ENCODE data around the gene FRMPD1. TPM values are rescaled to one million over a fixed set of nuclear protein-coding genes. Genes with fewer than 3 reads are reported as not detected.

FRMPD1 gene
- total RNA-seq, 1 experiment from 2014 or later, result 0.26 TPM

GRCh38 chr9:37653385-37653784 is 2.6 kb downstream of the FRMPD1 start:
- H3K4me3 Mint-ChIP-seq, result no peak overlapping the region
- no peaks in the 10 kb centered on the region for H3K9me3 Mint-ChIP-seq
- DNase-seq (ENCODE audit: low spot score) (no peak), ATAC-seq (no peak)
- no peak overlapping the region for H3K27ac Mint-ChIP-seq
- TF ChIP-seq FOXP1 (CRISPR knock-in tag; IDR thresholded peaks at IDR 0.05; ENCODE audit: borderline replicate concordance) (no peak), MXD4 (CRISPR knock-in tag; IDR thresholded peaks at IDR 0.05; ENCODE audit: borderline replicate concordance) (no peak), NR2C2 (CRISPR knock-in tag; IDR thresholded peaks at IDR 0.05) (no peak), SMAD3 (CRISPR knock-in tag; IDR thresholded peaks at IDR 0.05; ENCODE audit: borderline replicate concordance) (no peak), PRRX2 (CRISPR knock-in tag; IDR thresholded peaks at IDR 0.05) (no peak), ZSCAN18 (CRISPR knock-in tag; IDR thresholded peaks at IDR 0.05) (no peak), NR3C1 (CRISPR knock-in tag; conservative IDR thresholded peaks at IDR 0.05; ENCODE audit: low read depth) (no peak), NFATC4 (CRISPR knock-in tag; IDR thresholded peaks at IDR 0.05) (no peak)
- TF ChIP-seq, protein P1, sequence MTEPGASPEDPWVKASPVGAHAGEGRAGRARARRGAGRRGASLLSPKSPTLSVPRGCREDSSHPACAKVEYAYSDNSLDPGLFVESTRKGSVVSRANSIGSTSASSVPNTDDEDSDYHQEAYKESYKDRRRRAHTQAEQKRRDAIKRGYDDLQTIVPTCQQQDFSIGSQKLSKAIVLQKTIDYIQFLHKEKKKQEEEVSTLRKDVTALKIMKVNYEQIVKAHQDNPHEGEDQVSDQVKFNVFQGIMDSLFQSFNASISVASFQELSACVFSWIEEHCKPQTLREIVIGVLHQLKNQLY (CRISPR knock-in tag; IDR thresholded peaks at IDR 0.05), result no peak
- POLR2A ChIA-PET, result no interaction called here
- H3K4me1 Mint-ChIP-seq, result peaks cover 10% of the 10 kb centered on the region
- no peaks in the 10 kb centered on the region for H3K36me3 Mint-ChIP-seq
- peaks cover 66% of the 10 kb centered on the region for H3K27me3 Mint-ChIP-seq (ENCODE audit: low read depth)
- CTCF ChIA-PET, result no interaction called here

- H3K27me3 Mint-ChIP-seq (ENCODE audit: low read depth), result peaks cover 44% of the 10 kb centered on the region
- no peak overlapping the region for H3K4me3 Mint-ChIP-seq
- H3K27ac Mint-ChIP-seq, result no peak overlapping the region
- DNase-seq (ENCODE audit: low spot score) (no peak), ATAC-seq (no peak)
- peaks cover under 1% of the 10 kb centered on the region; the same call in 1 of the 2 replicates for H3K4me1 Mint-ChIP-seq
- no peaks in the 10 kb centered on the region for H3K36me3 Mint-ChIP-seq
- CTCF ChIA-PET, result interaction anchor here (2.0 kb wide), 1 partner anchor 11 kb away, joined by 12 read pairs; no protein-coding TSS in a partner anchor
- no peaks in the 10 kb centered on the region for H3K9me3 Mint-ChIP-seq
- POLR2A ChIA-PET, result no interaction called here
- TF ChIP-seq ZNF532 (CRISPR knock-in tag; IDR thresholded peaks at IDR 0.05; ENCODE audit: borderline replicate concordance) (no peak), PRRX2 (CRISPR knock-in tag; IDR thresholded peaks at IDR 0.05) (no peak), ZNF512 (CRISPR knock-in tag; IDR thresholded peaks at IDR 0.05; ENCODE audit: borderline replicate concordance) (no peak), ZNF232 (CRISPR knock-in tag; IDR thresholded peaks at IDR 0.05) (no peak), ZNF671 (CRISPR knock-in tag; IDR thresholded peaks at IDR 0.05) (no peak), ETV6 (CRISPR knock-in tag; IDR thresholded peaks at IDR 0.05) (no peak)
- TF ChIP-seq, protein P2, sequence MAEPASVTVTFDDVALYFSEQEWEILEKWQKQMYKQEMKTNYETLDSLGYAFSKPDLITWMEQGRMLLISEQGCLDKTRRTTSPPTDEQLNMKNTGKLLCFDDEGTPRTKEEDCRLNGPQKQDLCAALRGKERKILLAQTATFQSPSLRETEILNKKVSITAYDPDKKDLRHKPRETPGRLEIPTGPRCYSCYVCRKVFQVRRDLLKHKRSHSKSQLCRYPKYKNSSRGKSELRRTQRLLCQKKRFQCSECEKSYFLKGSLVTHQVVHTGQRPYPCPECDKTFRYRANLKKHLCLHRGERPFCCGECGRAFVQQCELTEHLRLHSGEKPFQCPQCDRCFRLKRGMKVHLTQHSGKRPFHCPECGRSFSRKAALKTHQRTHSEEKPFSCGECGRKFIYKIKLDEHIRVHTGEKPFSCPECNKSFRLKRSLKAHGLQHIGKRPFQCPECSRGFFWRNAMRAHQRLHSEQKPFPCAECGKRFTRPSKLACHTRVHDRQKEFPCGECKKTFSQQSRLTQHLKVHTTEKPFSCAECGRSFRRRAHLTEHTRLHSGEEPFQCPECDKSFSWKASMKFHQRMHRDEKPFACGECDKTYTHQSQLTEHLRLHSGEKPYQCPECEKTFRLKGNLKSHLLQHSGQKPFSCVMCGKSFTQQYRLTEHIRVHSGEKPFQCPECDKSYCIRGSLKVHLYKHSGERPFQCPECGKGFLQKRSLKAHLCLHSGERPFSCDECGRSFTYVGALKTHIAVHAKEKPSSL (CRISPR knock-in tag; conservative IDR thresholded peaks at IDR 0.05), result no peak
- TF ChIP-seq, protein P3, sequence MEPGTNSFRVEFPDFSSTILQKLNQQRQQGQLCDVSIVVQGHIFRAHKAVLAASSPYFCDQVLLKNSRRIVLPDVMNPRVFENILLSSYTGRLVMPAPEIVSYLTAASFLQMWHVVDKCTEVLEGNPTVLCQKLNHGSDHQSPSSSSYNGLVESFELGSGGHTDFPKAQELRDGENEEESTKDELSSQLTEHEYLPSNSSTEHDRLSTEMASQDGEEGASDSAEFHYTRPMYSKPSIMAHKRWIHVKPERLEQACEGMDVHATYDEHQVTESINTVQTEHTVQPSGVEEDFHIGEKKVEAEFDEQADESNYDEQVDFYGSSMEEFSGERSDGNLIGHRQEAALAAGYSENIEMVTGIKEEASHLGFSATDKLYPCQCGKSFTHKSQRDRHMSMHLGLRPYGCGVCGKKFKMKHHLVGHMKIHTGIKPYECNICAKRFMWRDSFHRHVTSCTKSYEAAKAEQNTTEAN (CRISPR knock-in tag; IDR thresholded peaks at IDR 0.05), result no peak
- TF ChIP-seq, protein P4, sequence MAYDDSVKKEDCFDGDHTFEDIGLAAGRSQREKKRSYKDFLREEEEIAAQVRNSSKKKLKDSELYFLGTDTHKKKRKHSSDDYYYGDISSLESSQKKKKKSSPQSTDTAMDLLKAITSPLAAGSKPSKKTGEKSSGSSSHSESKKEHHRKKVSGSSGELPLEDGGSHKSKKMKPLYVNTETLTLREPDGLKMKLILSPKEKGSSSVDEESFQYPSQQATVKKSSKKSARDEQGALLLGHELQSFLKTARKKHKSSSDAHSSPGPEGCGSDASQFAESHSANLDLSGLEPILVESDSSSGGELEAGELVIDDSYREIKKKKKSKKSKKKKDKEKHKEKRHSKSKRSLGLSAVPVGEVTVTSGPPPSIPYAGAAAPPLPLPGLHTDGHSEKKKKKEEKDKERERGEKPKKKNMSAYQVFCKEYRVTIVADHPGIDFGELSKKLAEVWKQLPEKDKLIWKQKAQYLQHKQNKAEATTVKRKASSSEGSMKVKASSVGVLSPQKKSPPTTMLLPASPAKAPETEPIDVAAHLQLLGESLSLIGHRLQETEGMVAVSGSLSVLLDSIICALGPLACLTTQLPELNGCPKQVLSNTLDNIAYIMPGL (CRISPR knock-in tag; IDR thresholded peaks at IDR 0.05), result no peak
- TF ChIP-seq, protein P5, sequence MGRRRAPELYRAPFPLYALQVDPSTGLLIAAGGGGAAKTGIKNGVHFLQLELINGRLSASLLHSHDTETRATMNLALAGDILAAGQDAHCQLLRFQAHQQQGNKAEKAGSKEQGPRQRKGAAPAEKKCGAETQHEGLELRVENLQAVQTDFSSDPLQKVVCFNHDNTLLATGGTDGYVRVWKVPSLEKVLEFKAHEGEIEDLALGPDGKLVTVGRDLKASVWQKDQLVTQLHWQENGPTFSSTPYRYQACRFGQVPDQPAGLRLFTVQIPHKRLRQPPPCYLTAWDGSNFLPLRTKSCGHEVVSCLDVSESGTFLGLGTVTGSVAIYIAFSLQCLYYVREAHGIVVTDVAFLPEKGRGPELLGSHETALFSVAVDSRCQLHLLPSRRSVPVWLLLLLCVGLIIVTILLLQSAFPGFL (CRISPR knock-in tag; IDR thresholded peaks at IDR 0.05; ENCODE audit: borderline replicate concordance), result no peak
These were observed 6.2 kb downstream of the FRMPD1 start for GRCh38 chr9:37656936-37657335.
